ENCODE results near the gene MAPKBP1. TPM values are rescaled to one million over a fixed set of nuclear protein-coding genes. Genes with fewer than 3 reads are reported as not detected.
A peak's percentile ranks its signal among the peaks of the same experiment; 100 is the strongest.

Gene MAPKBP1
- total RNA-seq, 1 donor from 2014 or later: 22.4 TPM

- DNase-seq (ENCODE audit: low spot score): no peak
These were observed 92.7 kb downstream of the MAPKBP1 start for GRCh38 chr15:41866872-41867579.

- no peak for DNase-seq (ENCODE audit: low spot score)
These were observed 94.0 kb downstream of the MAPKBP1 start for GRCh38 chr15:41868321-41868720.

- no peak for DNase-seq (ENCODE audit: low spot score)
These were observed 95.7 kb downstream of the MAPKBP1 start for GRCh38 chr15:41869770-41870688.

GRCh38 chr15:41870689-41871081 lies 96.4 kb downstream of the MAPKBP1 start:
- DNase-seq (ENCODE audit: low spot score): peak; percentile 24

GRCh38 chr15:41871175-41871905 lies 97.1 kb downstream of the MAPKBP1 start:
- no peak for DNase-seq (ENCODE audit: low spot score)

- no peak for DNase-seq (ENCODE audit: low spot score)
These were observed 98.0 kb downstream of the MAPKBP1 start for GRCh38 chr15:41872166-41872747.

- DNase-seq (ENCODE audit: low spot score): no peak
These were observed 99.4 kb downstream of the MAPKBP1 start for GRCh38 chr15:41873711-41874110.

- DNase-seq (ENCODE audit: low spot score): no peak
These were observed 100.5 kb downstream of the MAPKBP1 start for GRCh38 chr15:41874736-41875135.

GRCh38 chr15:41876007-41876406 lies 101.7 kb downstream of the MAPKBP1 start:
- DNase-seq (ENCODE audit: low spot score): no peak

GRCh38 chr15:41876689-41877088 lies 102.4 kb downstream of the MAPKBP1 start:
- DNase-seq (ENCODE audit: low spot score): no peak

Other genes with a start within 250 kb of the MAPKBP1 start
- 22.9 TPM for gene RPAP1, start 230.2 kb upstream of the MAPKBP1 start, total RNA-seq (ENCODE audit: insufficient read depth, low replicate concordance)
- gene TYRO3, start 215.3 kb upstream of the MAPKBP1 start, total RNA-seq (ENCODE audit: insufficient read depth, low replicate concordance): 5.5 TPM
- gene MGA, start 114.1 kb upstream of the MAPKBP1 start, total RNA-seq (ENCODE audit: insufficient read depth, low replicate concordance): 208 TPM
- not detected for gene JMJD7, start 53.6 kb downstream of the MAPKBP1 start, total RNA-seq (ENCODE audit: insufficient read depth, low replicate concordance)
- 0.24 TPM for gene PLA2G4B, start 64.4 kb downstream of the MAPKBP1 start, total RNA-seq (ENCODE audit: insufficient read depth, low replicate concordance)
- gene SPTBN5, start 119.6 kb downstream of the MAPKBP1 start, total RNA-seq (ENCODE audit: insufficient read depth, low replicate concordance): 2.2 TPM
- 15.4 TPM for gene EHD4, start 198.1 kb downstream of the MAPKBP1 start, total RNA-seq (ENCODE audit: insufficient read depth, low replicate concordance)
- gene PLA2G4E, start 246.6 kb downstream of the MAPKBP1 start, total RNA-seq (ENCODE audit: insufficient read depth, low replicate concordance): 0.72 TPM